ENCODE results near the gene SRRM5. TPM values are rescaled to one million over a fixed set of nuclear protein-coding genes. Genes with fewer than 3 reads are reported as not detected.

The SRRM5 gene
- total RNA-seq, 1 donor from 2014 or later = 0.29 TPM

DNA sequence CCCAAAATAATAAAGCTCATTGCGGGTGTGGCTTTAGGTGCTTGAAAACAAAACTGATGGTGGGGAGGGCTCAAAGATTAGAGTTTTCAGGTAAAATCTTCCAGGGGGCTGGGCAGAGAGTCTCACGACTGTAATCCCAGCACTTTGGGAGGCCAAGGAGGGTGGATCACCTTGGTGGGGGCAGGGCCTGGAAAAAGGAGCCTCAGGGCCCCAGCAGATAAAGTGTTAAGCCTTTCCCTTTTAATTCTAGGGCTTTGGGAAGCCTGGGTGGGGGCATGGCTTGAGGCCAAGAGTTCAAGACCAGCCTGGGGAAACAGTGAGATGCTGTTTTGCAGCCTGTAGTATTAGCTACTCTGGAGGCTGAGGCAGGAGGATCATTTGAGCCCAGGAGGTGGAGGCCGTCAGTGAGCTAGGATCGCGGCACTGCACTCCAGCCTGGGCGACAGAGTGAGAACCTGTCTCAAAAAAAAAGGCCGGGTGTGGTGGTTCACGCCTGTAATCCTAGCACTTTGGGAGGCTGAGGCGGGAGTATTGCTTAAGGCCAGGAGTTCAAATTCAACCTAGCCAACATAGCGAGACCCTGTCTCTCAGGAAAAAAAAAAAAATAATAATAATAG, 17.7 kb upstream of the SRRM5 start:
- TF ChIP-seq, protein P1, sequence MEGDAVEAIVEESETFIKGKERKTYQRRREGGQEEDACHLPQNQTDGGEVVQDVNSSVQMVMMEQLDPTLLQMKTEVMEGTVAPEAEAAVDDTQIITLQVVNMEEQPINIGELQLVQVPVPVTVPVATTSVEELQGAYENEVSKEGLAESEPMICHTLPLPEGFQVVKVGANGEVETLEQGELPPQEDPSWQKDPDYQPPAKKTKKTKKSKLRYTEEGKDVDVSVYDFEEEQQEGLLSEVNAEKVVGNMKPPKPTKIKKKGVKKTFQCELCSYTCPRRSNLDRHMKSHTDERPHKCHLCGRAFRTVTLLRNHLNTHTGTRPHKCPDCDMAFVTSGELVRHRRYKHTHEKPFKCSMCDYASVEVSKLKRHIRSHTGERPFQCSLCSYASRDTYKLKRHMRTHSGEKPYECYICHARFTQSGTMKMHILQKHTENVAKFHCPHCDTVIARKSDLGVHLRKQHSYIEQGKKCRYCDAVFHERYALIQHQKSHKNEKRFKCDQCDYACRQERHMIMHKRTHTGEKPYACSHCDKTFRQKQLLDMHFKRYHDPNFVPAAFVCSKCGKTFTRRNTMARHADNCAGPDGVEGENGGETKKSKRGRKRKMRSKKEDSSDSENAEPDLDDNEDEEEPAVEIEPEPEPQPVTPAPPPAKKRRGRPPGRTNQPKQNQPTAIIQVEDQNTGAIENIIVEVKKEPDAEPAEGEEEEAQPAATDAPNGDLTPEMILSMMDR (IDR thresholded peaks at IDR 0.05) = no peak
- H3K4me3 ChIP-seq = peak overlapping the region; percentile 75
- H3K36me3 ChIP-seq = peaks cover 39% of the 10 kb centered on the region
- H3K9me3 ChIP-seq = no peaks in the 10 kb centered on the region
- intact Hi-C loops (cut with DNase I) = no loop called here
- H3K4me1 ChIP-seq = peaks cover 28% of the 10 kb centered on the region
- no peak for ATAC-seq
- H3K27me3 ChIP-seq = no peaks in the 10 kb centered on the region
- DNase-seq = no peak
- H3K27ac ChIP-seq = no peak overlapping the region

DNA sequence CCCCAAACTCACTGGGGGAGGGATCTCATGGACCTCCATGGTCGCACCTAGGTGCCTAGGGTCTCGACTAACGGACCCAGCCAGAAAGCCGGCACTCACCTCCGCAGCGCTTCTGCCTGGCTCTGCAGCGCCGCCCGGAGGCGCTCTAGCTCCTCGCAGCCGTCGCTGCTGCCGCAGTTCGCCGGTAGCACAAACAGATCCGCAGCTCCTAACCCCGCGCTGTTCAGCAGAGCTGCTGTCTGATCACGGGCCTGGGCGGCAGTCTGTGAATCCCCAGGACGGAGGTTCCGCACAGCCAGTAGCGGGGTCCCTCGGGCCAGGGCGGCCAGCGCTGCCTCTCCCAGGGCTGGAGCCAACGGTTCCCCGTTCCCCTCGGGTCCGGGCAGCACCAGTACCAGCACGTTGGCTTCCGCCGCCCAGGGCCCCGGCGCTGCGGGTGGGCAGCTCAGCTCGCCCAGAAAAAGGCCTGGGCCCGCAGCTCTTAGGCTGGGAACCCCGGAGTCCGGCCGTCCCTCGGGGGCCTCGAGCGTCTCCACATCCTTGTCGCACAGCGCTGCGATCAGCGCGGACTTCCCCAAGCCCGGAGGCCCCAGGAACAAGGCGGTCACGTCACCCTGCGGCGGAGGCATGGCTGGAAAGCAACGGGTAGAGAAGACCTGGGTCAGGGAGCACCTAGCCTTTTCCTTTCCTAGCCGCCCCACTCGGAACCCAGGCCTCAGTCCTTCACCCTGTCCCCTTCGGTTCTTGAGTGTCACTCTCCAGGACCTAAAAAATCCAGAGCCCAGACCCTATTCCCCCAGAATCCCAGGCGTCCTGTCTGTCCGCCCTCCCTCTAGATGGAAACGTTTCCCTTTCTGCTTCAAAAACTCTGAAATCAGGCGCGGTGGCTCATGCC, 16.9 kb upstream of the SRRM5 start:
- DNase-seq = peak; percentile 81
- ATAC-seq = peak; percentile 43

DNA sequence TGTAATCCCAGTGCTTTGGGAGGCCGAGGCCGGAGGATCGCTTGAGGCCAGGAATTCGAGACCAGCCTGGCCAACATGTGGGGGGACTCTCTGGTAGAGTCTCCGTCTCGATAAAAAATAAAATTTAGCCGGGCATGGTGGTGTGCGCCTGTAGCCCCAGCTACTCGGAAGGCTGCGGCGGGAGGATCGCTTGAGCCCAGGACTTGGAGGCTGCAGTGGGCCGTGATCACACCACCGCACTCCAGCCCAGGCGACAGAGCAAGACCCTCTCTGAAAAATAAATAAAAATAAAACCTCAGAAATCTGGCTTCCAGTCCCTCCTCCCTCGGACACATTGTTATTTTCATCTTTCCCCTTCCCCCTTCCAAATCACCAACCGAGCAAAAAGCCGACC, 16.3 kb upstream of the SRRM5 start:
- ATAC-seq (no peak), DNase-seq (no peak)
- Histone ChIP-seq H3K9me3 (no peaks in the 10 kb centered on the region), H3K27ac (peak overlapping the region; percentile 99), H3K4me1 (peaks cover 28% of the 10 kb centered on the region), H3K4me3 (peak overlapping the region; percentile 75), H3K27me3 (no peaks in the 10 kb centered on the region), H3K36me3 (peaks cover 53% of the 10 kb centered on the region)
- intact Hi-C loops (cut with DNase I) = no loop called here
- TF ChIP-seq, protein P1 (IDR thresholded peaks at IDR 0.05) = no peak

More for the DNA sequence above, 16.9 kb upstream of the SRRM5 start:
- Histone ChIP-seq H3K9me3 (no peaks in the 10 kb centered on the region), H3K36me3 (peaks cover 46% of the 10 kb centered on the region), H3K4me1 (peaks cover 28% of the 10 kb centered on the region), H3K4me3 (peak overlapping the region; percentile 75), H3K27ac (peak overlapping the region; percentile 99), H3K27me3 (no peaks in the 10 kb centered on the region)
- TF ChIP-seq, protein P1 (IDR thresholded peaks at IDR 0.05) = peak; percentile 65
- intact Hi-C loops (cut with DNase I) = no loop called here

DNA sequence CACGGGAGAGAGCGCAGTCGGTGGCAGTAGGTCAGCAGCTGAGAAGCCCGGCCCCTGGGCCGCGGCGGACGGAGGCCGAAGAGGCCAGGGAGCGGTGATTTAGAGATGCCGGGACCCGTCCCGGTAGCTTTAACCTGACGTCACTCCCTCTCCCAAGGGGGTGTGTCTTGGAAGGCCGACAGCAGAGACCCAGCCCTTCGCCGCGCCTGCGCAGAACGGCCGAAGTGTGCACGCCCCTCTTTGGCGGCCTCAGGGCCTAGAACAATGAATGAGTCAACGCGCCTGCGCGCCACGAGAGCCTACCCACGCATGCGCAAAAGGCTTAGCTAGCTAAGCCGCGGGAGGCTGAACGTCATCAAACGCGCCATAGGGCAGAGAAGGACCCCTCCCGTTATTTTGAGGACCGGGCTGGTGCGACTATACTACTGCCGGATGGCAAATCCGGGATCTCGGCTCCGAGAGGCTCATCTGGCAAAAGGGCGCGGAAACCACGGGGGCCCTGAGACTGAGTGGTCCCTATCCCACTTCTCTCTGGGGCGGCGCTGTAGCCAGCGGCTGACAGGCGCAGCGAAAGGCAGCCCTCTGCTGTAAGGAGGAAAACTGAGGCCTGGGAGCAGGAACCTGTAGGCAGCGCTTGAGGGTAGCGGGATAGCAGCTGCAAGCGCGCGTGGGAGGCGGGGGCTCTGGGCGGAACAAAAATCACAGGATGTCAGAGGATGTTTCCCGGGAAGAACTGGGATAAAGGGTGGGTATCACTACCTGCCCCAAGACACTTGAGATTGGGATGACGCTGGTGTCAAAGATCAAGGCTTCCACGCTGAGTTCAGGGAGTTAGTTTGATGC, 15.7 kb upstream of the SRRM5 start, which contains the start of the genes IRGQ and ZNF576:
Gene IRGQ, minus strand, starts transcription at position 136 of the 843 bp plus-strand sequence. CDS start 796 bp downstream, outside the sequence.
Gene ZNF576, plus strand, starts transcription at position 597 of the 843 bp plus-strand sequence. CDS start 514 bp downstream, outside the sequence.
- peaks cover 53% of the 10 kb centered on the region for H3K36me3 ChIP-seq
- intact Hi-C loops (cut with DNase I) = no loop called here
- peak; percentile 90 for ATAC-seq
- no peaks in the 10 kb centered on the region for H3K27me3 ChIP-seq
- H3K4me3 ChIP-seq = peak within 1 kb of the TSS; percentile 75
- DNase-seq = peak; percentile 100
- TF ChIP-seq, protein P1 (IDR thresholded peaks at IDR 0.05) = no peak
- H3K4me1 ChIP-seq = peaks cover 28% of the 10 kb centered on the region
- H3K27ac ChIP-seq = peak within 1 kb of the TSS; percentile 99
- no peaks in the 10 kb centered on the region for H3K9me3 ChIP-seq

DNA sequence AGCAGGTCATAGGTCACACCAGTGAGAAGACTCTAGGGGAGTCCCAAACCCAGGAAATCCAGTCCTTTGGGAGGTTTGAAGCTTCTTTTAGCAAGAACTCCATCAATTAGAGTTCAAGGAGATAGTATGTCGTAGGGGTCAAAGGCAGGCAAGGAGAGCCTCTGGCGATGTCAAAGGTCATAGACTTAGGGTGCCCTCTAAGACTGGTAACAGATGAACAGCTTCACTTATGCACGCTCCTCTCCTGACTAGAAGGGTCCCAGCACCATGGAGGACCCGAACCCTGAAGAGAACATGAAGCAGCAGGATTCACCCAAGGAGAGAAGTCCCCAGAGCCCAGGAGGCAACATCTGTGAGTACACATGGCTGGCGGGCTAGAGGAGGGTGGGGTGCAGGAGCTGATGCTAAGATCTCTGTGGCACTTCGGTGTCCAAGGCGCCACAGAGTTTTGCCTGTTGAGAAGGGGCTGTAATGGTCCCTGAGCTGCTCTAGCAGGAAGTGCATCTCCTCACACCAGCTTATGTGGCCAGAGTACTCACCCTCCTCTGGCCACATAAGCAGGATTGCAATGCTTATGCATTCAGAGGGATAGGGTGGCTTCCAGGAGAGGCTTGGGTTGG, 14.9 kb upstream of the SRRM5 start:
- peak overlapping the region; percentile 99 for H3K27ac ChIP-seq
- no peaks in the 10 kb centered on the region for H3K9me3 ChIP-seq
- TF ChIP-seq, protein P1 (IDR thresholded peaks at IDR 0.05) = no peak
- H3K27me3 ChIP-seq = no peaks in the 10 kb centered on the region
- H3K4me1 ChIP-seq = peaks cover 28% of the 10 kb centered on the region
- H3K36me3 ChIP-seq = peaks cover 54% of the 10 kb centered on the region
- intact Hi-C loops (cut with DNase I) = no loop called here
- ATAC-seq (no peak), DNase-seq (no peak)
- peak overlapping the region; percentile 75 for H3K4me3 ChIP-seq
